HepG2 (cell line): ENCODE results near the gene CHPF. TPM values are rescaled to one million over a fixed set of nuclear protein-coding genes. Genes with fewer than 3 reads are reported as not detected.

Experiments
- AKNA ChIP-seq: sonication (generic); formaldehyde crosslinking; IDR thresholded peaks from 2 replicates; pipeline ENCODE4 v1.4.0; 2020; ENCODE audit warnings: missing genetic modification reagents, borderline replicate concordance
- HBP1 ChIP-seq: IDR thresholded peaks from 2 replicates; pipeline ENCODE4 v1.6.1; 2016; ENCODE audit warnings: low read depth, control low read depth
- MTERF4 ChIP-seq: sonication (generic); formaldehyde crosslinking; IDR thresholded peaks from 2 replicates; pipeline ENCODE4 v1.8.0; 2023; ENCODE audit warnings: mild to moderate bottlenecking, missing genetic modification reagents
- NFIC ChIP-seq: IDR thresholded peaks from 2 replicates; pipeline ENCODE4 v1.6.1; 2012; ENCODE audit warnings: mild to moderate bottlenecking, low read length, inconsistent platforms
- RFX1 ChIP-seq: fragments of 450-650 bp; IDR thresholded peaks from 2 replicates; pipeline ENCODE4 v1.6.1; 2017
- SIN3A ChIP-seq: IDR thresholded peaks from 2 replicates; pipeline ENCODE4 v1.6.1; 2011; ENCODE audit warnings: low read depth, mild to moderate bottlenecking, control low read depth, low read length, borderline replicate concordance
- TAF15 ChIP-seq: fragments of 200-400 bp; formaldehyde crosslinking; IDR thresholded peaks from one replicate; pipeline ENCODE4 v1.6.1; 2018; ENCODE audit warnings: mild to moderate bottlenecking, low read depth, low read length; ENCODE audit not compliant: poor library complexity, severe bottlenecking
- ZBTB43 ChIP-seq: sonication (generic); formaldehyde crosslinking; conservative IDR thresholded peaks from 2 replicates; pipeline ENCODE4 v1.4.0; 2020; ENCODE audit warnings: missing genetic modification reagents
- ZEB1 ChIP-seq: IDR thresholded peaks from 2 replicates; pipeline ENCODE4 v1.6.1; 2012; ENCODE audit warnings: mild to moderate bottlenecking, low read depth, inconsistent platforms; ENCODE audit not compliant: insufficient replicate concordance
- ZNF672 ChIP-seq: sonication (generic); formaldehyde crosslinking; IDR thresholded peaks from 2 replicates; pipeline ENCODE4 v1.8.1; 2022; ENCODE audit warnings: missing genetic modification reagents
- ZNF75D ChIP-seq: sonication (generic); formaldehyde crosslinking; IDR thresholded peaks from 2 replicates; pipeline ENCODE4 v1.8.1; 2023; ENCODE audit warnings: missing genetic modification reagents, mild to moderate bottlenecking, borderline replicate concordance
- ZNF773 ChIP-seq: sonication (generic); formaldehyde crosslinking; IDR thresholded peaks from 2 replicates; pipeline ENCODE4 v1.4.0; 2020; ENCODE audit warnings: missing genetic modification reagents, borderline replicate concordance
- ZNF839 ChIP-seq: sonication (generic); formaldehyde crosslinking; IDR thresholded peaks from 2 replicates; pipeline ENCODE4 v1.4.0; 2020; ENCODE audit warnings: missing genetic modification reagents, mild to moderate bottlenecking, borderline replicate concordance
- ZNF883 ChIP-seq: sonication (generic); formaldehyde crosslinking; IDR thresholded peaks from 2 replicates; pipeline ENCODE4 v1.5.1; 2020; ENCODE audit warnings: mild to moderate bottlenecking, missing genetic modification reagents; ENCODE audit errors: not compliant biosample characterization
- polyA plus RNA-seq, 8 experiments: library from polyadenylated mRNA; depleted of rRNA in 3 of 8; stranded (reverse) in 7 of 8; unstranded in 1 of 8; fragments of >200 nt; fragmentation: Illumina TruSeq in 4 of 8; extraction: Trizol in 4 of 8; gene quantifications; 2 replicates each; pipeline versions ENCODE4 v1.2.1 to v1.2.3, GENCODE V29; 2011 to 2016; ENCODE audit warnings: low read depth in 4 of 8, missing spikeins in 1 of 8, mixed read lengths in 1 of 8; ENCODE audit not compliant: insufficient read depth in 1 of 8
- total RNA-seq, 5 experiments: library from RNA; depleted of rRNA; stranded (reverse); fragments of >200 nt; fragmentation: Illumina TruSeq; extraction: Trizol; gene quantifications; 2 replicates each; pipeline ENCODE4 v1.2.3, GENCODE V29; 2016; ENCODE audit warnings: low read depth in 1 of 5

Gene CHPF
- total and polyA plus RNA-seq, 2 of the 13 experiments (the other 11 are each of a cell fraction or from before 2014, with no cell fraction given) = 79.6 to 111 TPM

GRCh38 chr2:219530048-219530963, 13.3 kb downstream of the CHPF start (continued):
- TF ChIP-seq ZNF75D (CRISPR knock-in tag) (no peak), ZNF672 (CRISPR knock-in tag) (no peak), ZNF839 (CRISPR knock-in tag) (no peak), ZBTB43 (CRISPR knock-in tag) (no peak), MTERF4 (CRISPR knock-in tag) (no peak), ZNF773 (no peak), AKNA (no peak), ZNF883 (CRISPR knock-in tag) (no peak), HBP1 (CRISPR knock-in tag) (no peak), ZEB1 (no peak), TAF15 (no peak), NFIC (no peak), SIN3A (no peak), RFX1 (no peak)
